GM23338 (cell line): Measurements from ENCODE around the gene CARMIL1. TPM values are rescaled to one million over a fixed set of nuclear protein-coding genes. Genes with fewer than 3 reads are reported as not detected.

Experiments
- ATAC-seq: fragments of 200-7000 bp; cut with Tn5 transposase; 3 replicates; pipeline ENCODE4 v1.9.1; 2020
- DNase-seq: peaks from one replicate; pipeline ENCODE4 v3.0.0-alpha.2; 2015; ENCODE audit warnings: low spot score
- H2AFZ ChIP-seq: fragments of 200-600 bp; sonication (generic); 2 replicates; pipeline ENCODE4 v1.8.0; 2016; ENCODE audit warnings: antibody characterized with exemption, mild to moderate bottlenecking, moderate library complexity
- H3F3A ChIP-seq: fragments of 200-600 bp; sonication (generic); replicated peaks from 2 replicates; pipeline ENCODE4 v1.8.0; 2017; ENCODE audit warnings: antibody characterized with exemption, mixed run types, low read depth
- H3K27ac ChIP-seq: fragments of 200-600 bp; sonication (generic); 2 replicates; pipeline ENCODE4 v1.6.1; 2016; ENCODE audit warnings: low read depth
- H3K27me3 ChIP-seq: fragments of 200-600 bp; sonication (generic); 2 replicates; pipeline ENCODE4 v1.8.0; 2016; ENCODE audit warnings: mild to moderate bottlenecking, mixed run types, moderate library complexity; ENCODE audit not compliant: insufficient read depth
- H3K36me3 ChIP-seq: fragments of 200-600 bp; sonication (generic); 2 replicates; pipeline ENCODE4 v1.8.0; 2016; ENCODE audit warnings: mild to moderate bottlenecking; ENCODE audit not compliant: insufficient read depth
- H3K4me1 ChIP-seq: fragments of 200-600 bp; sonication (generic); 2 replicates; pipeline ENCODE4 v1.8.0; 2016; ENCODE audit warnings: mild to moderate bottlenecking, moderate library complexity; ENCODE audit not compliant: insufficient read depth
- H3K4me2 ChIP-seq: fragments of 200-600 bp; sonication (generic); 2 replicates; pipeline ENCODE4 v1.7.1; 2017; ENCODE audit warnings: mixed run types
- H3K4me3 ChIP-seq: fragments of 200-600 bp; sonication (generic); 2 replicates; pipeline ENCODE4 v1.6.1; 2016; ENCODE audit warnings: mixed run types
- H3K79me2 ChIP-seq: fragments of 200-600 bp; sonication (generic); replicated peaks from 2 replicates; pipeline ENCODE4 v1.8.0; 2017; ENCODE audit warnings: mild to moderate bottlenecking; ENCODE audit not compliant: insufficient read depth
- H3K9me2 ChIP-seq: fragments of 200-600 bp; sonication (generic); 2 replicates; pipeline ENCODE4 v1.8.0; 2017; ENCODE audit not compliant: insufficient read depth
- H4K20me1 ChIP-seq: fragments of 200-600 bp; sonication (generic); replicated peaks from 2 replicates; pipeline ENCODE4 v1.8.0; 2017; ENCODE audit warnings: mild to moderate bottlenecking; ENCODE audit not compliant: insufficient read depth
- H3K27ac Mint-ChIP-seq: 2 replicates; pipeline ENCODE4 v1.8.0; 2020; ENCODE audit warnings: inconsistent platforms, mild to moderate bottlenecking, moderate library complexity, mixed read lengths
- H3K27me3 Mint-ChIP-seq: 3 replicates; pipeline ENCODE4 v1.8.0; 2022; ENCODE audit warnings: low read depth, mild to moderate bottlenecking, moderate library complexity, mixed read lengths, inconsistent platforms; ENCODE audit not compliant: insufficient read depth, poor library complexity
- H3K36me3 Mint-ChIP-seq: 3 replicates; pipeline ENCODE4 v1.8.0; 2021; ENCODE audit warnings: low read depth, mild to moderate bottlenecking, inconsistent platforms, moderate library complexity, mixed read lengths
- H3K4me1 Mint-ChIP-seq: 3 replicates; pipeline ENCODE4 v1.8.0; 2020; ENCODE audit warnings: mild to moderate bottlenecking, inconsistent platforms, mixed read lengths
- H3K4me3 Mint-ChIP-seq: 3 replicates; pipeline ENCODE4 v1.8.0; 2021; ENCODE audit warnings: moderate library complexity, mild to moderate bottlenecking, inconsistent platforms, mixed read lengths
- H3K9me3 Mint-ChIP-seq: 3 replicates; pipeline ENCODE4 v1.8.0; 2020; ENCODE audit warnings: moderate library complexity, mild to moderate bottlenecking, inconsistent platforms, mixed read lengths
- CTCF ChIP-seq, 2 experiments: fragments of 200-600 bp in 1 of 2; sonication (generic) in 1 of 2; conservative IDR thresholded peaks; 2 replicates each; pipeline versions ENCODE4 v1.5.1 to v1.6.1; 2016 to 2017; ENCODE audit warnings: antibody characterized with exemption in 2 of 2, low read depth in 2 of 2, mild to moderate bottlenecking in 2 of 2, moderate library complexity in 1 of 2
- EZH2phosphoT487 ChIP-seq: fragments of 200-600 bp; sonication (generic); IDR thresholded peaks from one replicate; pipeline ENCODE4 v1.8.1; 2018; ENCODE audit warnings: antibody characterized with exemption; ENCODE audit not compliant: unreplicated experiment
- JUNB ChIP-seq: IDR thresholded peaks from one replicate; pipeline ENCODE4 v1.6.1; 2016; ENCODE audit warnings: antibody characterized with exemption; ENCODE audit not compliant: unreplicated experiment
- NANOG ChIP-seq: IDR thresholded peaks from 2 replicates; pipeline ENCODE4 v1.6.1; 2016; ENCODE audit warnings: antibody characterized with exemption, borderline replicate concordance
- POLR2AphosphoS5 ChIP-seq: IDR thresholded peaks from 2 replicates; pipeline ENCODE4 v1.6.1; 2016; ENCODE audit warnings: antibody characterized with exemption, low read depth
- REST ChIP-seq: IDR thresholded peaks from one replicate; pipeline ENCODE4 v1.6.1; 2018; ENCODE audit warnings: antibody characterized with exemption; ENCODE audit not compliant: unreplicated experiment
- STAT1 ChIP-seq: IDR thresholded peaks from one replicate; pipeline ENCODE4 v1.6.1; 2016; ENCODE audit warnings: antibody characterized with exemption; ENCODE audit not compliant: unreplicated experiment
- ZNF114 ChIP-seq: fragments of 250-450 bp; sonication (Bioruptor Pico); IDR thresholded peaks from 2 replicates; pipeline ENCODE4 v1.5.0; 2020; ENCODE audit warnings: mild to moderate bottlenecking, moderate library complexity
- ZNF331 ChIP-seq: fragments of 250-450 bp; sonication (Bioruptor Pico); IDR thresholded peaks from 2 replicates; pipeline ENCODE4 v1.5.0; 2020; ENCODE audit warnings: low read depth, mild to moderate bottlenecking, moderate library complexity
- ZNF462 ChIP-seq: fragments of 250-450 bp; sonication (Bioruptor Pico); IDR thresholded peaks from 2 replicates; pipeline ENCODE4 v1.5.0; 2020; ENCODE audit warnings: mild to moderate bottlenecking, moderate library complexity
- polyA plus RNA-seq: library from polyadenylated mRNA; unstranded; fragments of >200 nt; fragmentation: Nextera tagmentation; extraction: Ambion mirVana; gene quantifications from 2 replicates; pipeline ENCODE4 v1.2.1, GENCODE V29; 2016
- total RNA-seq: library from RNA; depleted of rRNA; stranded (reverse); fragments of >200 nt; shearing (Covaris generic); gene quantifications from 2 replicates; pipeline ENCODE4 v1.2.3, GENCODE V29; 2014

Gene CARMIL1
- total and polyA plus RNA-seq, 2 experiments from 2014 or later: 43.2 to 66.9 TPM

- H3K27ac ChIP-seq: no peak overlapping the region
- H3F3A ChIP-seq: 0 out of 2 replicates have a peak, but pooled peaks cover 6% of the 10 kb centered on the region
- no peak overlapping the region for H3K4me3 ChIP-seq
- no peak overlapping the region for H3K4me3 Mint-ChIP-seq
- H3K9me3 Mint-ChIP-seq: no peaks in the 10 kb centered on the region
- H3K4me1 ChIP-seq: peaks cover 23% of the 10 kb centered on the region
- H3K4me2 ChIP-seq: no peak overlapping the region
- TF ChIP-seq JUNB (no peak), ZNF114 (CRISPR knock-in tag) (no peak), EZH2phosphoT487 (no peak), ZNF331 (CRISPR knock-in tag) (no peak), REST (no peak), ZNF462 (CRISPR knock-in tag) (no peak), NANOG (no peak), CTCF (conservative IDR thresholded peaks at IDR 0.05; ENCODE audit: low read depth in 2 of 2) (no peak), POLR2AphosphoS5 (no peak), STAT1 (no peak)
- no peak for ATAC-seq
- H3K36me3 Mint-ChIP-seq: no peaks in the 10 kb centered on the region; the same call in 2 of the 3 replicates
- H3K36me3 ChIP-seq: no peaks in the 10 kb centered on the region
- no peaks in the 10 kb centered on the region for H3K27me3 ChIP-seq
- peaks cover 11% of the 10 kb centered on the region for H3K27me3 Mint-ChIP-seq
- H3K4me1 Mint-ChIP-seq: peaks cover 23% of the 10 kb centered on the region
- H3K27ac Mint-ChIP-seq: no peak overlapping the region
- H4K20me1 ChIP-seq: no peaks in the 10 kb centered on the region
- H3K9me2 ChIP-seq: no peaks in the 10 kb centered on the region
- DNase-seq: no peak
- H2AFZ ChIP-seq: no peak overlapping the region
- peaks cover 5% of the 10 kb centered on the region; the same call in 1 of the 2 replicates for H3K79me2 ChIP-seq
Measured at GRCh38 chr6:25275436-25275835, 3.7 kb upstream of the CARMIL1 start.
